ENCODE data around the gene FAHD2B.
"Not testable (repeated sequence)": the region's sequence is repeated elsewhere in the genome, so short reads cannot be mapped to it uniquely, and the experiment has no call there.

GRCh38 chr2:97077213-97077612 is 17.5 kb downstream of the FAHD2B start:
- not testable (repeated sequence) for TF ChIP-seq CTCF (IDR thresholded peaks at IDR 0.05); ZFX (IDR thresholded peaks at IDR 0.05; ENCODE audit: borderline replicate concordance)
